Liver (tissue), 9 donors: ENCODE measurements around the gene KPNA6. TPM values are rescaled to one million over a fixed set of nuclear protein-coding genes. Genes with fewer than 3 reads are reported as not detected.
A peak's percentile ranks its signal among the peaks of the same experiment; 100 is the strongest.

Experiments used
- DNase-seq: peaks from one replicate; pipeline ENCODE4 v3.0.0-alpha.2; 2017; ENCODE audit warnings: low spot score
- H3K27ac ChIP-seq, 2 donors: one replicate each; pipeline ENCODE4 v1.7.0; 2013; ENCODE audit warnings: inconsistent platforms in 2 of 2, low read length in 2 of 2, control low read depth in 1 of 2, low read depth in 1 of 2, mild to moderate bottlenecking in 1 of 2
- H3K27me3 ChIP-seq, 4 donors: one replicate each; pipeline versions ENCODE4 v1.6.1 to v1.7.0; 2013; ENCODE audit warnings: low read length in 3 of 4, inconsistent platforms in 1 of 4, mild to moderate bottlenecking in 1 of 4, moderate library complexity in 1 of 4; ENCODE audit not compliant: control insufficient read depth in 4 of 4, insufficient read depth in 4 of 4
- H3K36me3 ChIP-seq, 4 donors: one replicate each; pipeline versions ENCODE4 v1.6.1 to v1.7.0; 2013; ENCODE audit warnings: low read length in 3 of 4, mild to moderate bottlenecking in 3 of 4, low read depth in 1 of 4, moderate library complexity in 1 of 4; ENCODE audit not compliant: control insufficient read depth in 4 of 4, insufficient read depth in 3 of 4
- H3K4me1 ChIP-seq, 4 donors: one replicate each; pipeline versions ENCODE4 v1.6.1 to v1.7.0; 2013; ENCODE audit warnings: low read length in 3 of 4, mild to moderate bottlenecking in 3 of 4, moderate library complexity in 1 of 4; ENCODE audit not compliant: control insufficient read depth in 4 of 4, insufficient read depth in 4 of 4
- H3K4me3 ChIP-seq, 3 donors: one replicate each; pipeline versions ENCODE4 v1.6.1 to v1.7.0; 2013; ENCODE audit warnings: low read length in 3 of 3, control low read depth in 1 of 3, low read depth in 1 of 3, mild to moderate bottlenecking in 1 of 3
- H3K9ac ChIP-seq, 2 donors: one replicate each; pipeline ENCODE4 v1.7.0; 2013; ENCODE audit warnings: low read length in 2 of 2, mild to moderate bottlenecking in 2 of 2, moderate library complexity in 2 of 2, control low read depth in 1 of 2, low read depth in 1 of 2
- H3K9me3 ChIP-seq, 4 donors: one replicate each; pipeline versions ENCODE4 v1.6.1 to v1.7.0; 2013; ENCODE audit warnings: low read length in 3 of 4; ENCODE audit not compliant: control insufficient read depth in 4 of 4
- ATF3 ChIP-seq: IDR thresholded peaks from 2 replicates; pipeline ENCODE4 v1.6.1; 2016; ENCODE audit warnings: antibody characterized with exemption
- CTCF ChIP-seq: fragments of 150-350 bp; IDR thresholded peaks from 2 replicates; pipeline ENCODE4 v1.5.1; 2017; ENCODE audit warnings: improper control_type of control experiment, low read depth, low read length; ENCODE audit not compliant: missing input control
- EGR1 ChIP-seq, 2 donors: IDR thresholded peaks; 2 replicates each; pipeline ENCODE4 v1.6.1; 2016 to 2018; ENCODE audit warnings: antibody characterized with exemption in 2 of 2, low read depth in 2 of 2
- FOXA1 ChIP-seq: IDR thresholded peaks from 2 replicates; pipeline ENCODE4 v1.6.1; 2016; ENCODE audit warnings: antibody characterized with exemption
- FOXA2 ChIP-seq: IDR thresholded peaks from 2 replicates; pipeline ENCODE4 v1.6.1; 2016; ENCODE audit warnings: antibody characterized with exemption
- GABPA ChIP-seq, 2 donors: IDR thresholded peaks in 1 of 2; conservative IDR thresholded peaks in 1 of 2; 2 replicates each; pipeline ENCODE4 v1.6.1; 2016; ENCODE audit warnings: antibody characterized with exemption in 2 of 2, mild to moderate bottlenecking in 1 of 2, moderate library complexity in 1 of 2
- HNF4A ChIP-seq, 2 donors: conservative IDR thresholded peaks; 2 replicates each; pipeline ENCODE4 v1.6.1; 2016; ENCODE audit warnings: antibody characterized with exemption in 2 of 2, mild to moderate bottlenecking in 2 of 2
- HNF4G ChIP-seq: IDR thresholded peaks from 2 replicates; pipeline ENCODE4 v1.6.1; 2016; ENCODE audit warnings: antibody characterized with exemption
- JUND ChIP-seq, 2 donors: IDR thresholded peaks; 2 replicates each; pipeline ENCODE4 v1.6.1; 2016; ENCODE audit warnings: antibody characterized with exemption in 2 of 2
- MAX ChIP-seq: IDR thresholded peaks from 2 replicates; pipeline ENCODE4 v1.6.1; 2016; ENCODE audit warnings: antibody characterized with exemption
- NR2F2 ChIP-seq: IDR thresholded peaks from 2 replicates; pipeline ENCODE4 v1.6.1; 2016; ENCODE audit warnings: antibody characterized with exemption
- RAD21 ChIP-seq, 2 donors: IDR thresholded peaks; 2 replicates each; pipeline ENCODE4 v1.6.1; 2016; ENCODE audit warnings: antibody characterized with exemption in 2 of 2, mild to moderate bottlenecking in 2 of 2
- REST ChIP-seq: IDR thresholded peaks from 2 replicates; pipeline ENCODE4 v1.6.1; 2016; ENCODE audit warnings: antibody characterized with exemption, mild to moderate bottlenecking
- RXRA ChIP-seq, 2 donors: IDR thresholded peaks; 2 replicates each; pipeline ENCODE4 v1.6.1; 2017 to 2018; ENCODE audit warnings: antibody characterized with exemption in 2 of 2, mild to moderate bottlenecking in 1 of 2
- SP1 ChIP-seq: IDR thresholded peaks from 2 replicates; pipeline ENCODE4 v1.6.1; 2018; ENCODE audit warnings: antibody characterized with exemption, mild to moderate bottlenecking
- TAF1 ChIP-seq: conservative IDR thresholded peaks from 2 replicates; pipeline ENCODE4 v1.6.1; 2016; ENCODE audit warnings: antibody characterized with exemption, mild to moderate bottlenecking
- YY1 ChIP-seq: IDR thresholded peaks from 2 replicates; pipeline ENCODE4 v1.6.1; 2016; ENCODE audit warnings: antibody characterized with exemption, mild to moderate bottlenecking
- ZBTB33 ChIP-seq: IDR thresholded peaks from 2 replicates; pipeline ENCODE4 v1.6.1; 2016; ENCODE audit warnings: antibody characterized with exemption
- WGBS: extraction: QIAGEN DNeasy Blood & Tissue Kit; methylation state at CpG from one replicate; pipeline ENCODE4 v1.1.7; 2013; 5-methylcytosine and 5-hydroxymethylcytosine counted together
- polyA plus RNA-seq, 2 donors: library from polyadenylated mRNA; stranded (reverse) in 1 of 2; unstranded in 1 of 2; fragments of 200-250 nt in 1 of 2; fragments of >200 nt in 1 of 2; fragmentation: Nextera tagmentation in 1 of 2; extraction: Ambion mirVana in 1 of 2; gene quantifications; one replicate each; pipeline versions ENCODE4 v1.2.1 to v1.2.3, GENCODE V29; 2013 to 2015
- total RNA-seq, 2 donors: library from RNA; depleted of rRNA; stranded (reverse); fragments of >200 nt; gene quantifications; one replicate each; pipeline ENCODE4 v1.2.3, GENCODE V29; 2014
- donor health status: healthy.
- donor health status: healthy.
- donor health status: healthy.
- donor health status: healthy.
- donor health status: healthy.

The KPNA6 gene
- total RNA-seq (10 to 100 TPM; 22.8 to 23.2 TPM), polyA plus RNA-seq (10 to 100 TPM in 1 of 2 donors, 1 to 10 TPM in 1; 9.3 to 10.6 TPM)

GRCh38 chr1:32107742-32108661 lies at the start of gene KPNA6:
KPNA6 (plus strand) TSS chr1:32108056; CDS start chr1:32108131, 75 bp downstream.
- TF ChIP-seq HNF4A (conservative IDR thresholded peaks at IDR 0.05) (peak; percentile 17 to 23), REST (peak; percentile 50), SP1 (peak; percentile 54), HNF4G (no peak), CTCF (no peak), ATF3 (no peak), NR2F2 (no peak), GABPA (IDR thresholded peaks at IDR 0.05 in 1 of 2, conservative IDR thresholded peaks at IDR 0.05 in 1 of 2) (no peak), FOXA2 (peak; percentile 45), RAD21 (IDR thresholded peaks at IDR 0.05) (peak in 1 of 2 donors; percentile 40), RXRA (IDR thresholded peaks at IDR 0.05) (peak; percentile 4 to 46), TAF1 (no peak), YY1 (peak; percentile 99), EGR1 (IDR thresholded peaks at IDR 0.05; ENCODE audit: low read depth in 2 of 2) (peak in 1 of 2 donors; percentile 60), FOXA1 (no peak), ZBTB33 (peak; percentile 93), MAX (peak; percentile 70), JUND (IDR thresholded peaks at IDR 0.05) (no peak)
- Histone ChIP-seq H3K9me3 (no peaks in the 10 kb centered on the region), H3K4me1 (peaks cover 3 to 28% (median 17%) of the 10 kb centered on the region in 4 donors), H3K27ac (peak within 1 kb of the TSS; percentile 92 to 95), H3K9ac (peak within 1 kb of the TSS; percentile 73 to 83), H3K4me3 (peak within 1 kb of the TSS; percentile 85 to 92 (median 88)), H3K27me3 (no peaks in the 10 kb centered on the region), H3K36me3 (no peaks in the 10 kb centered on the region)
- DNase-seq = peak; percentile 95
- WGBS = under 1% methylated on average over 45 of the region's 45 CpGs
